Measurements from ENCODE around the gene REPIN1.

REPIN1 gene

DNA sequence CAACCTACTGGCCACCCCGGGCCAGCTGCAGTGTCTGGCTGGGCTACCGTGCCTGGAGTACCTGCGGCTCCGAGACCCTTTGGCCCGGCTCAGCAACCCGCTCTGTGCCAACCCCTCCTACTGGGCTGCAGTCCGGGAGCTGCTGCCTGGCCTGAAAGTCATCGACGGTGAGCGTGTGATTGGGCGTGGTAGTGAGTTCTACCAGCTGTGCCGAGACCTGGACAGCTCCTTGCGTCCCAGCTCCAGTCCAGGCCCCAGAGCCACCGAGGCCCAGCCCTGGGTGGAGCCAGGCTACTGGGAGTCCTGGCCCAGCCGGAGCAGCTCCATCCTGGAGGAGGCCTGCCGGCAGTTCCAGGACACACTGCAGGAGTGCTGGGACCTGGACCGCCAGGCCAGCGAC, 31.4 kb upstream of the REPIN1 start:
- no peak overlapping the region for H3K4me2 ChIP-seq (ENCODE audit: low read depth, low read length, poor library complexity, severe bottlenecking)
- H3K9me2 ChIP-seq (replicated peaks; ENCODE audit: low read depth, low read length), result no peaks in the 10 kb centered on the region
- H4K20me1 ChIP-seq (ENCODE audit: insufficient read depth, low read length, poor library complexity, severe bottlenecking), result no peaks in the 10 kb centered on the region
- H2AFZ ChIP-seq (ENCODE audit: low read length), result no peak overlapping the region
- no peaks in the 10 kb centered on the region for H3K27me3 ChIP-seq (ENCODE audit: insufficient read depth, low read length, poor library complexity, severe bottlenecking)
- H3K9me3 ChIP-seq (ENCODE audit: insufficient read depth, low read depth, low read length), result no peaks in the 10 kb centered on the region
- TF ChIP-seq CTCF (conservative IDR thresholded peaks at IDR 0.05; ENCODE audit: low read length), result no peak
- TF ChIP-seq EZH2phosphoT487 (IDR thresholded peaks at IDR 0.05; ENCODE audit: borderline replicate concordance), result no peak
- H3K36me3 ChIP-seq (ENCODE audit: insufficient read depth, low read length), result peaks cover 19% of the 10 kb centered on the region; the same call in 1 of the 2 replicates
- H3K79me2 ChIP-seq (ENCODE audit: insufficient read depth, low read length), result no peaks in the 10 kb centered on the region
- H3K4me1 ChIP-seq (ENCODE audit: insufficient read depth, low read length, poor library complexity, severe bottlenecking), result no peaks in the 10 kb centered on the region
- no peak overlapping the region for H3K9ac ChIP-seq (ENCODE audit: low read depth, low read length, poor library complexity, severe bottlenecking)
- no peaks in the 10 kb centered on the region for H3F3A ChIP-seq (ENCODE audit: low read depth)
- no peak overlapping the region for H3K4me3 ChIP-seq (ENCODE audit: low read length, poor library complexity, severe bottlenecking)

- Histone ChIP-seq H3K9ac (ENCODE audit: low read depth, low read length, poor library complexity, severe bottlenecking) (no peak overlapping the region), H3K4me3 (ENCODE audit: low read length, poor library complexity, severe bottlenecking) (no peak overlapping the region), H3F3A (ENCODE audit: low read depth) (no peaks in the 10 kb centered on the region), H2AFZ (ENCODE audit: low read length) (no peak overlapping the region), H4K20me1 (ENCODE audit: insufficient read depth, low read length, poor library complexity, severe bottlenecking) (no peaks in the 10 kb centered on the region), H3K79me2 (ENCODE audit: insufficient read depth, low read length) (no peaks in the 10 kb centered on the region), H3K36me3 (ENCODE audit: insufficient read depth, low read length) (peaks cover 19% of the 10 kb centered on the region; the same call in 1 of the 2 replicates), H3K4me2 (ENCODE audit: low read depth, low read length, poor library complexity, severe bottlenecking) (no peak overlapping the region), H3K9me3 (ENCODE audit: insufficient read depth, low read depth, low read length) (no peaks in the 10 kb centered on the region), H3K27me3 (ENCODE audit: insufficient read depth, low read length, poor library complexity, severe bottlenecking) (no peaks in the 10 kb centered on the region), H3K9me2 (replicated peaks; ENCODE audit: low read depth, low read length) (no peaks in the 10 kb centered on the region), H3K4me1 (ENCODE audit: insufficient read depth, low read length, poor library complexity, severe bottlenecking) (no peaks in the 10 kb centered on the region)
- TF ChIP-seq EZH2phosphoT487 (IDR thresholded peaks at IDR 0.05; ENCODE audit: borderline replicate concordance) (no peak), CTCF (conservative IDR thresholded peaks at IDR 0.05; ENCODE audit: low read length) (no peak)
These were observed 31.0 kb upstream of the REPIN1 start for GRCh38 chr7:150337659-150338081.

GRCh38 chr7:150338166-150338829, 30.3 kb upstream of the REPIN1 start:
- no peaks in the 10 kb centered on the region for H3K4me1 ChIP-seq (ENCODE audit: insufficient read depth, low read length, poor library complexity, severe bottlenecking)
- H3K9me2 ChIP-seq (replicated peaks; ENCODE audit: low read depth, low read length), result no peaks in the 10 kb centered on the region
- H3K4me2 ChIP-seq (ENCODE audit: low read depth, low read length, poor library complexity, severe bottlenecking), result no peak overlapping the region
- no peak overlapping the region for H3K4me3 ChIP-seq (ENCODE audit: low read length, poor library complexity, severe bottlenecking)
- no peaks in the 10 kb centered on the region for H3K79me2 ChIP-seq (ENCODE audit: insufficient read depth, low read length)
- H4K20me1 ChIP-seq (ENCODE audit: insufficient read depth, low read length, poor library complexity, severe bottlenecking), result no peaks in the 10 kb centered on the region
- H2AFZ ChIP-seq (ENCODE audit: low read length), result no peak overlapping the region
- H3K9me3 ChIP-seq (ENCODE audit: insufficient read depth, low read depth, low read length), result no peaks in the 10 kb centered on the region
- TF ChIP-seq CTCF (conservative IDR thresholded peaks at IDR 0.05; ENCODE audit: low read length) (no peak), EZH2phosphoT487 (IDR thresholded peaks at IDR 0.05; ENCODE audit: borderline replicate concordance) (no peak)
- peaks cover 19% of the 10 kb centered on the region; the same call in 1 of the 2 replicates for H3K36me3 ChIP-seq (ENCODE audit: insufficient read depth, low read length)
- no peaks in the 10 kb centered on the region for H3K27me3 ChIP-seq (ENCODE audit: insufficient read depth, low read length, poor library complexity, severe bottlenecking)
- no peaks in the 10 kb centered on the region for H3F3A ChIP-seq (ENCODE audit: low read depth)
- no peak overlapping the region for H3K9ac ChIP-seq (ENCODE audit: low read depth, low read length, poor library complexity, severe bottlenecking)

All from Loucy (cell line).